GM18867 (cell line): ENCODE results near the gene ANKS1B.

ENCODE experiments used
- ATAC-seq: cut with Tn5 transposase; IDR thresholded peaks from one replicate; pipeline ENCODE4 v1.9.1; 2021; ENCODE audit warnings: mild to moderate bottlenecking, moderate library complexity; ENCODE audit not compliant: unreplicated experiment

Gene ANKS1B

DNA sequence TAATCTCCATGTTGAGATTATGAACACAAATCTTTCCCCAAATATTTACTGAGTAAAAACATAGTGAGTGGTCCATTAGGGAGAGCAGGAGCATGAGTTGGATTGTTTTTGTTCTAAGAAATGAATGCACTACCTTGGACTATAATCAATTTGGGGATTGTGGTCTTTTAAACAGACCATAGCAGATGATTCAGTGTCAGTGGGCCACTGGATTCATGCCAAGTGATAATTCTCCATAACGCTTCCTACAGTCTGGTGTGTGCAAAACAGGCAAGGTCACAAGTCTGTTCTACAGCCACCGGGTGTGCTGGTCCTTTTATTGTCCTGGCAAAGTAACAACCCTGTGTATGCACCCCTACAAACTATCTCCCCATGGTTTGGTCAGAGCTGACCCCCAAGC lies 1073.3 kb downstream of the ANKS1B start:
- no peak for ATAC-seq

GRCh38 chr12:98909746-98910145 lies 1075.0 kb downstream of the ANKS1B start:
- ATAC-seq, result no peak

DNA sequence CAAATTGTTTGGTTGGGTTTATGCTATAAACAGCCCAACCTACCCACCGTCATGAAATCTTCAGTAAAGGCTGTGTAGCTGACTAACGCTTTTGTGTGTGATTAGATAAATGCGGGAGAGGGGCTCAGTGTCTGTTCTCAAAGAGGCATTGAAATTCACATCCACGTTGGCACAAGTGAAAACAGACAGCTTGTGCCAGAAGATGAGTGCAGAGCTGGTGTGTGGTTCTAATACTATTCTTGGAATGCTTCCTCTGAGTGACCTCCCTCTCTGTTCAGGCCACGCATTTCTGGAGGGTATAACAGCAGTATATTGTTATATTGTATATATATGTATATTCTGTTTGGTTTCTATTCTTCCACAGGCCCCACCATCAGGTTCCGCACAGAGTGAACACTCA lies 1075.9 kb downstream of the ANKS1B start:
- no peak for ATAC-seq

DNA sequence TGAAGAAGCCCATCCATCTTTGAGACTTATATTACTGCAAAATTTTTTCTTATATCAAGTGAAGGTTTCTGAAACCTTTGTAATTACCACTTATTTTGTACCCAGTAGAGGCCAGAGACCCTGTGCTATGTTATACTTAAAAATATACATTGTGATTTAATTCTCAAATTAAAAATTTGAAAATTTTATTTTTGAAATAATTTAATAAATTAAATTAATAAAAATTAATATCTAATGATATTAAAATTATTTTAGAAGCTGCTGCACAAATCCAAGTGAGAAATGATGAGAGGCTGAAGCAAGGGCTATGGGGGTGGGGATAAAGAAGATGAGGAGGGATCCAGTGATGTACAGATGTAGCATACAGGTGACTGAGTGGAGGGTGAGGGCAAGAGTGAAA lies 1080.9 kb downstream of the ANKS1B start:
- ATAC-seq, result no peak

DNA sequence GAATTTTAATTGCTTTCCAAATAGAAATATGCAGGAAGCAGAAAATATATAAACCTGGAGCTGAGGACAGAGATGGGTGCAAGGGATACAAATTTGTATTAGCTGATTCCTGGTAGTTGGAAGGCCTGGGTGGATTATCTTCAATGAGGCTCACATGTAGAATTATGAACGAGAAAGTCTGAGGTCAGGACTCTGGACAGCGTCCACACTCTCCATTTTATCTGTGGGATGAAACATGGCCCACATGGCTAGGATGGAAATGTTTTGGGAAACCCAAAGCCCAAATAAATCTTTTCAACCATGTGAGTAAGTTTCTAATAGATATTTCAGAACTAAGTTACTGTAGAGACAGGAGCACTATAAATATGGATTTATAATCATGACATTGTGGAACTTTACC lies 1083.5 kb downstream of the ANKS1B start:
- no peak for ATAC-seq

- no peak for ATAC-seq
These were observed 1087.8 kb downstream of the ANKS1B start for GRCh38 chr12:98896938-98897337.

- ATAC-seq, result no peak
These were observed 1089.6 kb downstream of the ANKS1B start for GRCh38 chr12:98895086-98895651.

- ATAC-seq, result no peak
These were observed 1090.2 kb downstream of the ANKS1B start for GRCh38 chr12:98894412-98895085.

- no peak for ATAC-seq
These were observed 1090.9 kb downstream of the ANKS1B start for GRCh38 chr12:98893675-98894411.

DNA sequence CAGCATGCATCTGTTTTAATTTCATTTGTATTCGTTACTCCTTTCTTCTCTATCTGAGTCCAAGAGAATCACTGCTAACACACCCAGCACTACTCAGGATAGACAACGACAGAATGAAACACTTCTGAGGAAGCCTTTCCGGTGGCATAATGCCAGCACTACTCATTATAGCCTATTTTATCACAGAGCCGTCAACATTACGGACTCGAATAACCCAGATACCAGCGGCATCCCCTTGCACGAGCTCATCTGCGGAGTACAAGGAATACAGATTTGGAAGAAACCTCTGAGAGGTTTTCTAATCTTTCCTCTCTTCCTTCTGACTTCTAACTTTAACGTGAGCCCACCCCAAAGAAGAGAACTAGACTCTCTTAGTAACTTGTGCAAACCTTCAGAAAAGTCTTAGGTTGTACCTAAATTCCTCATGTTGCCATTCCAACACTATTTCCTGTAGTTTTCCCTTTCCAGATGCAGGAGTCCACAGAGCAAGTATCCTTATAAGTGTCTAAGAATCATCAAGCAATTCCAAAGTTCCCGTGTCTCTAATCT lies 1091.5 kb downstream of the ANKS1B start:
- ATAC-seq, result no peak

DNA sequence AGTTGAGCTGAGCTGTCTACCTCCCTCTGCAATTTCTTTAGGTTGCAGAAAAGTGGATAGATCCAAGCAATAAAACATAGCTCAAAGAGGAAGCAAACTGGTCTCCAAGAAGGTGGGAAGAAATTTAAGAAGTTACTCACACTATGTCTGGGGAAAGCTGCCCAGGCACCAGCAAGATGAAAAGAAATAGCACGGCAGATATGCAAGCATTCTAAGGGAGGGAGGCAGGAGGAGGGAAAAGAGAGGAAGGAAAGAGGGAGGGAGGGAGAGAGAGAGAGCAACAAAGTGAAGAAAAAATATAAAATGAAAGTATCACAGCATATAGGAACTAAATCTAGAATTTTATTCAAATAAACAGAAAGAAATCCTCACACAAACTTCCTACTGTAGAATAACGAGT lies 1099.0 kb downstream of the ANKS1B start:
- no peak for ATAC-seq

DNA sequence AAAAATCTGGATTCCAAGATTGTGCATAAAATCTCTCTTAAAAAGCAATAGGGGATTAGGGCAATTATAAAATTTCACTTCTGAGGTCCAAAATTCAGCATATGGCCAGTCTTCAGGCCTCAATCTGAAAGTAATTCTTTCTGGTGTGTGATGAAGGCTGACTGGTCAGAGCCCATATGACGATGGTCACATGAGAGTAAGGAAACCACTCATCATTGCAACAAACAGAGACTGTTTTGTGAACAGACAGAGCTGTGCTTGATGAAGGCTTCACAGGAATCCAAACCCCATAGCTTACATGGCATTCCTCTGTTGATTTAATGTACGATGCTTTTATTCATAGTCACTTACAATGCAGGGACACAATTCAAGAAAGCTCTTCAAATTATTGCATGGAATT lies 1101.5 kb downstream of the ANKS1B start:
- ATAC-seq, result no peak

- no peak for ATAC-seq
These were observed 1102.2 kb downstream of the ANKS1B start for GRCh38 chr12:98882526-98882925.

- no peak for ATAC-seq
These were observed 1111.0 kb downstream of the ANKS1B start for GRCh38 chr12:98873776-98874175.

- no peak for ATAC-seq
These were observed 1114.2 kb downstream of the ANKS1B start for GRCh38 chr12:98870504-98870903.

DNA sequence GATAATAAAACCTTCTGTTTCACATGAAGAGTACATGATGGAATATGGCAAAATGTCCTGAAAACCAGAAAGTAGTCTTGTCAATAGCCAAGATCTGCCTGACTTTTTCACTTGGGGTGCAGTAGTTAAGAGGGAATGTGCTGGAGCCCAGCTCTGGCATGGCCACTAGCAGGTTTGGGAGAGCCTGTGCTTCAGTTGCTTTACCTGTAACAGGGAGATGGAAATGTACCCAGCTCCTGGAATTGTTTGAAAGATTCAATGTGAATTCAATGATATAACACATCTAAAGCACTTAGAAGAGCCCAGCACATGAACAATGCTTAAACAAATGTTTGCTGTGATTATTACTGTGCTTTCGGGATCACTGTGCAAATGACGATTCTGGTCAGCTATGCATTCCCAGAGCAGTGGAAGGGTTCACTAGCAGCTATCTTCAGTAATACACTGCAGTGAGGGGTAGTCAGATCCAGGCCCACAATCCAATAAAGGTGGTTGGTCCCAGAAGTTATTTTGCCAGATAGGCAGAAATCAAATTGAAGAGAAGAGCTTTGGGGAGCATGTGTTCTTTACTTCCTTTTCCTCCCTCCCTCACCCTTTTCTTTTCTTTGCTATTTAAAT lies 1114.7 kb downstream of the ANKS1B start:
- ATAC-seq, result no peak

DNA sequence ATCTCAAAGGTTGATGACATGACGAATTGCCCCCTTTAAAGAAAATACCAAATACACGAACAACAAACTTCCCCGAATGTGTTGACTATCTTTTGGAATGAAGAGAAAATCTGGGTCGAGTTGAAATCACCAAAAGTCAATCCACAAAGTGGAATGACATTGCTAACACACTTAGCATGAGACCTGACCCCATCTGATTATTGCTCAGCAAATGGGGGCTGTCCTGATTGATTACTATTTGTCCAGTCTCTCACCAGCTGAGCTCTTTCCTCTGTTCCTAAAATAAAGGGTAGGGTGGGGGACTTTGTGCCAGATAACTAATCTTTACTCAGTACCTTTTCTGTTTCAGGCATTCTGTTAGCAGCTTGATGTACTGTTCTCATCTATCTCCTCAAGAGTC lies 1116.2 kb downstream of the ANKS1B start:
- ATAC-seq, result no peak

GRCh38 chr12:98868076-98868475 lies 1116.7 kb downstream of the ANKS1B start:
- no peak for ATAC-seq

DNA sequence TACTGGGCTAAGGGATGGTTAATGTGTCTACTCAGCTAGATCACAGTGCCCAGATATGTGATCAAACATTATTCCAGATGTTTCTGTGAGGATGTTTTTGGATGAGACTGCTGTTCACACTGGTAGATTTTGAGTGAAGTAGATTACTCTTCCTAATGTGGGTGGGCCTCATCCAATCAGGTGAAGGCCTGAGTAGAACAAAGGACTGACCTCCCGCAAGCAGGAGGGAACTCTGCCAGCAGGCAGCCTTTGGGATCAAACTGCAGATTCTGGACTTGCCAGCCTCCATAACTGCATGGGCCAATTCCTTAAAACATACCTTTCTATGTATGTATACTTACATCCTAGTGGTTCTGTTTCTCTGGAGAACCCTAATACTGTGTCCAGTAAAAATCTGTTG lies 1120.4 kb downstream of the ANKS1B start:
- ATAC-seq, result no peak

DNA sequence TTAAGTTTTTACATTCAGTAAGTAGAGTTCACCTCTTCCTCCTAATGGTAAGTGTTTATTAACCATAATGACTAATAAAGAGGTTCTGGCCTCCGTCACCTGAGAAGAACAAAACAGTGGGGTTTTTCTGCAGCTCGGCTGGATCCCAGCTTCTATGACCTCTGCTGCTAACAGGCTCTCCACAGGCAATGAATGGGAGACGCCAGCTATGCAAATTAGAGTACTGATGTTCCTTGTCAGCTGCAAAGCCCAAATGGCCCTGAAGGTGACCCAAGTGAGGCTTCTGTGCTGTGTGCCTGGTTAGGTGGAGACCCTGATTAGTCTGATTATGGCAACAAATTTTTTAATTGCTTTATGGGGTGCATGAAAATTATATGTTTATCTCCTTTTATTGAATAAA lies 1121.6 kb downstream of the ANKS1B start:
- ATAC-seq, result no peak

GRCh38 chr12:98861251-98861650 lies 1123.5 kb downstream of the ANKS1B start:
- no peak for ATAC-seq
